ENCODE results near the gene INAFM1.

DNA sequence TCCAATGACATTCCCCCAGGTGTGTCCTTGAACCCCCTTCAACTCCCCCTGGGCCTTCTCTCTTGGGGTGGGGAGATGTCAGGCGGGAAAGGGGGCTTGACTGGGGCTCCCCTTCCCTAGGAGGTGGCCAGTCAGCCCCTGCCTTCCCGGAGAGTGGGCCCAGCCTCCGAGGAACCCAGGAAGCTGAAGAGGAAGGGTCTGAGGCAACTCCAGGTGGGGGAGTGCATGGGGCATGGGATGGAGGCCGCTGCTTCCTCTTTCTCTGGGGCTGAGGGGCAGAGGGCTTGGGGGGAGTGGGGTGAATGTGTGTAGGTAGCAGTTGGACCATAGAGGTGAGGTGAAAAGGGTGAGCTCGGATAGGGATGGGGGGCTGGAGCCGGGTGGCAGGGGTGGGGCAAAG lies 2.7 kb upstream of the INAFM1 start:
- TF ChIP-seq CTCF (IDR thresholded peaks at IDR 0.05): no peak
- TF ChIP-seq POLR2A (IDR thresholded peaks at IDR 0.05): no peak

All from lower leg skin (tissue), 3 donors.